Stimulated activated CD4-positive, alpha-beta T cell treated with anti-CD3 and anti-CD28 coated beads, TNF-alpha, amount 100 ng/mL, for 4 hours (primary cell): ENCODE data around the gene TRAF5.
A peak's percentile ranks its signal among the peaks of the same experiment; 100 is the strongest.

Experiments
- DNase-seq, 3 experiments: peaks; one replicate each; pipeline ENCODE4 v3.0.0-alpha.2; 2020; ENCODE audit warnings: low read depth in 3 of 3

TRAF5 gene

DNA sequence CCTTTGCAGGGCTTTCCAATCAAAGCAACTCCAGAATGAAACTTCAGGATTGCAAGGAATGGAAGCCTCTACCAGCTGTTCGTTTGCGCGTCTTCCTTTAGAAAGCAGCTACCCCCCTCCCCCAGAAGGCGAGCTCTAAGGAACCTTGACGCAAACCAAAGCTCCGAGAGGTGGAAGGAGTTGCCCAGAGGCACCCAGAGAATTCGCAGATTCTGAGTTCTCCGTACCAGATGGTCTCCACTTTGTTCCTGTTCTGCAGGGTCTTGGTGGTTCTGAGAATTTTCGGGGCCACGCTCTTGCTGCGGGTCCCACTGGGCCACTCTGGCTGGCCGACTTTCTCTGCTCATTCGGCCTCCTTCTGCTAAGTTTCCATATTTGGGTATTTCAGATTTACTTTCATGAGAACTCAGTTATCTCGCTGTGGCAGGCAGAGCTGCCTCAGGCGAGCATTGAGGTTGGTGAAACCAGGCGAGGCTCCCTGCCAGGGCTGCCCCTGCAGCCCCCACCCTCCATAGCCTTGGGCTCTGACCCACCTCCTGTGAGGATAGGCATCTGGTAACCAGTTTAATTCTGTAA is 801 bp downstream of the TRAF5 start:
- DNase-seq, result peak in 1 of 3 experiments; percentile 29

DNA sequence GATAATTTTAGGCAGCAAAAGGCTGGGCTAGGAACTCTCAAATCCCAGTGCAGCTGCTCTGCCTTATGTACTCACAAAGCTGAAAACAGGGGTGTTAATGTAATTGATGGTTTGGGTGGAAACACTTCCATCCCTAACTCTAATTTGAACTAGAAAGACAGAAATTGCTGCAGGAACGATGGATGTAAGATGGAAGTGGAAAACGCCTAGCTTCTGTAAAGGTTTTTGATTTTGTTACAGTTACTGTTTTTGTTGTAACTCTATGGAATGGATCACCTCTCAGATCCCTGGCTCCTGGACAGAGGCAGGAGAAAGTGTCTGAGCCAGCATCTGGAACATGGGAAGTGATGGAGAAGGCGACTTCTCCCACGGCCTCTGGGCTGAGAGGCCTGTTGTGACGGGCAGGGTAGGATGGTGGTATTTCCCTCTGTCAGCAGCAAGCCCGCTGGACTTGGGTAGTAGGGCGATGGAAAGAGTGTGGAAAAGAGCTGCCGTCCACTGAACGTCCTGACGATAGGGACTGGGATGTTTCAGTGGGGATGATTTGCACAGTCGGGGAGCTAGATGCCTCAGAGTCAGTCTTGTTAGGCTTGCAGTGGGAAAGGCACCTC is 1.6 kb downstream of the TRAF5 start:
- no peak for DNase-seq

GRCh38 chr1:211328866-211329475 is 2.3 kb downstream of the TRAF5 start:
- DNase-seq, result no peak

GRCh38 chr1:211329764-211330201 is 3.1 kb downstream of the TRAF5 start:
- no peak for DNase-seq

DNA sequence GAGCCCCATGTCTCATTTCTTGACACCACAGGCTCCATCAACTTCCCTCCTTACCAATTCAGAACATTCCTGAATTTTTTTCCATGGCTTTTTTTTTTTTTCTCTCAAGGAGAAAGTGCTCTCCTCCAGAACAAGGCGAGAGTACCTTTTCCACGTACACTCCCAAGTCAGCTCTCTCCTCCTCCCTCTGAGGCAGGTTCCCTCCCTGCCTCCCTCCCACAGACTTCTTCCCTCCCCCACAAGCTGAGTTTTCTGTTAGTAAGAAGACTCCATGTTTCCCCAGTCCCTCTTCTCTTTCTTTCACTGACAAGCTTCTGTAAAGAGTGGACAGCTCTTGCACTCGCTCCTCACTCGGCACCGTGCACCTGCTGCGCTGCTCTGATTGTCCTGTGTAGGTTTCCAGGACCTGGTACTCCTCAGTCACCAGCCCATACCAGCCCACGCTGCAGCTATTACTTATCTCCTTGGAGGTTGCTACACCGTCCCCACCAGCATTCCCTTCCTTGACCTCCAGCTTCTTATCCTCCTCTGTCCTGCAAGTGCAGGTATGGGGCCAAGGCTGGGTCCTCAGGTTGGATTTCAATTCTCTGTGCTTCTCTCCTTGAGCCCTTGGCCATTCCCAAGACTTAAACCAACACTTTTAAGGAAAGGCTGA is 3.8 kb downstream of the TRAF5 start:
- no peak for DNase-seq

DNA sequence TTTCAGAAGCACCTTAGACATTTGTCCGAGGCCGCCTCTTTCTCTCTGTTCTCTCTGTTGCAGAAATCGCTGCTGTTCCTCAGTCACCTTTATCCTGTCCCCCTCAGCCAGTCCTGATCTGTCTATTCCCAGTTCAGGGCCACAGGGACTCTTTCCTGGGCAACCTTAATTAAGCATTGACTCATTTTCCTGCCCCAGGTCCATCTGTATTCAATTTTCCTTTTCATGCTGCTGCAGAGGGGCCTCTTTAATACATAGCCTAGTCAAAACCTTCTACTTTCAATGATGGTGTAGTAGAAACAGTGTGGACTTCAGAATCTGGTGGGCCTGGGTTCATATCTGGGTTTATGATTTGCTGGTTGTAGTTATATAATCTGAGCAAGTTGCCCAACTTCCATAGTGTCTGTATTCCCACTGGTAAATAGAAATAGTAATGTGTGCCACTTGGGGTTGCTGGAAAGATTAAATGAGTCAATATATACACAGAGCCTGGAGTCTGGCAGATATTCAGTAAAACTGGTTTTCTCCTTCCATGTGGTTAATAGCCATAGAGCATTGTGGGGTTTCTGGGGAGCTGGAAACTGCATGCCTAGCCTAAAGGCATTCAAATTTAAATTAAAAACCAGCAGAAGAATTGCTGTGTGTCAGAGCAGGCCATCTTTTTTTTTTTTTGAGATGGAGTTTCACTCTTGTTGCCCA is 4.5 kb downstream of the TRAF5 start:
- no peak for DNase-seq

- no peak for DNase-seq
Measured at GRCh38 chr1:211332036-211332616, 5.5 kb downstream of the TRAF5 start.

DNA sequence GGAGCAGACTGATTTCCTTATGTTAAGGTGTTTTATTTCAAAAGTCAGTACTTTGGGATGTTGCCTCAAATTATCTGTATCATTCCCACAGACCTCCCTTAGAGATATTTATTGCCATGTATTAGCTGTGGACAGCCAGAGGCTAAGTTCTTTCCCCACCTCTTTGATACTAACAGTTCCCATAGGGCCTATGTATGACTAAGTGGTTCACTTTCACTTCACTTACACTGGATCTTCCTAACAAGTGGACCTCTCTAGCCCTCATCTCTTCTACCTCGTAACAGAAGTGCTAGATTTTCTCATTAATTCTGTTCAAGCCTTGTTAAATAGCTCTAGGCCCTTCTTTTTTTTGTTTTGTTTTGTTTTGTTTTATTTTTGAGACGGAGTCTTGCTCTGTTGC is 6.2 kb downstream of the TRAF5 start:
- DNase-seq, result no peak

GRCh38 chr1:211333906-211334305 is 7.3 kb downstream of the TRAF5 start:
- no peak for DNase-seq

- no peak for DNase-seq
Measured at GRCh38 chr1:211334986-211335385, 8.4 kb downstream of the TRAF5 start.

- DNase-seq, result no peak
Measured at GRCh38 chr1:211335522-211336157, 9.0 kb downstream of the TRAF5 start.

- DNase-seq, result no peak
Measured at GRCh38 chr1:211336161-211336560, 9.5 kb downstream of the TRAF5 start.

DNA sequence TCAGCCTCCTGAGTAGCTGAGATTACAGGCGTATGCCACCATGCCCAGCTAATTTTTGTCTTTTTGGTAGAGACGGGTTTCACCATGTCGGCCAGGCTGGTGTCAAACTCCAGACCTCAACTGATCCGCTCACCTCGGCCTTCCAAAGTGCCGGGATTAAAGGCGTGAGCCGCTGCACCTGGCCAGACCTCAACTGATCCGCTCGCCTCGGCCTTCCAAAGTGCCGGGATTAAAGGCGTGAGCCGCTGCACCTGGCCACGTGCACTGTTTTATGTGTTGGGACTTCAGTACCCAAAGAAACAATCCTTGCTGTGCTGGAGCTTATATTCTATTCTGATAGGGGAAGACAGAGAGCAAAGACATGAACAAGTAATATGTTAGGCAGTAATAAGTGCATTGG is 10.1 kb downstream of the TRAF5 start:
- no peak for DNase-seq

- DNase-seq, result no peak
Measured at GRCh38 chr1:211337430-211338223, 11.0 kb downstream of the TRAF5 start.

GRCh38 chr1:211338224-211338620 is 11.6 kb downstream of the TRAF5 start:
- DNase-seq, result no peak

DNA sequence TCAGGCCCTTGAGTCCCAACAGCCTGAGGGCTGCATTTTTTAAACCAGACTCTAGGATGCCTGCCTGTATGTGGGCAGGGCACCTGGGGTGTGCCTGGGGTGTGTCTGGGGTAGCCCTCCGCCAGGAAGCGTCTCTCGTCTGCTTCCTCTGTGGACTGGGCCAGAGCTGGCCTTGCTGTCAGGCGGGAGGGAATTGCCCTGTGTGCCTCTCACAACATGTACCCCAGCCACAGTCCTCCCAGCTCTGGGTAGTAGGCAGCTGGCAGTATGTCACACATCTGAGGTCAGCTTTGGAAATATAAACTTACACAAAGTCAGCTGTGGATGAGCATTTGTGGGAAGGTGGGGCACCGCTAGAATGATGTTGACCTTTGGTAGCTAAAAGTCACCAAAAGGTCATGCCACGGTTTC is 13.0 kb downstream of the TRAF5 start:
- no peak for DNase-seq

GRCh38 chr1:211340622-211341507 is 14.2 kb downstream of the TRAF5 start:
- no peak for DNase-seq

DNA sequence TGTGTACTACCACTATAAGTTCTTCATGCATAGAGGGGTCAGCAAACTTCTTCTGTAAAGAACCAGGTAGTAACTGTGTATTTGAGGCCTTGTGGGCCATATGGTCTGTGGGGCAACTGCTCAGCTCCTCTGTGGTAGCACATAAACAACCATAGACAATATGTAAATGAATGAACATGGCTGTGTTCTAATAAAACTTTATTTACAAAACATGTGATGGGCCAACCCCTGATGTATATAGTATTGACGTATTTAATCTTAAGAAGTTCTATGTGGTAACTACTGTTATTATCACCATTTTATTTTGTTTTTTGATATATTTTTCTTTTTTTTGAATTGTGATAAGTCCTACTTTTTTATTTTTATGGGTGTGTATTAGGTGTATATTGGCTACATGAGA is 15.4 kb downstream of the TRAF5 start:
- DNase-seq, result no peak

DNA sequence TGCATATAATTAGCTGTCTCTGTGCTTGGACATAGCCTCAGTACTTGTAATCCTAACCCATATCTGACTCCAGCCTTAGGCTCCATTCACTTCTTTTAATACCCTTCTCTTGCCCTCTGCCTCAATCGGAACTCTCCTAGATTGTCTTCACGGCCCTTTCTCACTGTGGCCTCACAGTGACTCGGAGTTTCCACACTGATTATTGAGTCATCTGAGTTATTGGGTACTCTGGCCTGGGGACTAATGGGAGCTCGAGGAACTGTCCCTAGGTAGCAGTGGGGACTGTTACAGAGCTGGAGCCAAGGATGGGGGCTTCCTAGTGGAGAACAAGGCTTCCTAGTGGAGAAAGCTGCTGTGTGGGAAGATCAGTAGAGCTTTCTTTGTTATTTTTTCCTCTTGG is 17.0 kb downstream of the TRAF5 start:
- no peak for DNase-seq

DNA sequence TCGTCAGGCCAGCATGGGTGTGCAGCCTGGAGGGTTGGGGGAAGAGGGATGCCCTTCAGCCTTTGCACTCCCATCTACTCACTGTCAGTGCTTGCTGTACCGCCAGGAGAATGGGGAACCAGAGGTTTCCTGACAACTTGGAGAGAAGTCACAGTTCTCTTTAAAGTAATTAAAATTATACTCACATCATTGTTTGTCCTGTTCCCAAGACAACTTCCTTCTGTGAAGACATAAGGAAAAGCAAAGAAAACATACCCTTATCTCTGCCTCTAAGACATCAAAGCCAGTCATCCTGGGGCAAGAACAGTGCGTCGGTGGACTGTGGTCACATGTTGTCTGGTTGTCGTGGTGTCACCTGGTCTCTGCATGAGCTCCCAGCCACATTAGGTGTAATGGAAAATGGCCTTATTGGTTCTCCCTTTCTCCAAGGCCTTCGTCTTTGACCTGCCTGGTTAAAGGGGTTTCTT is 17.6 kb downstream of the TRAF5 start:
- DNase-seq, result no peak
